GM18511 (cell line): ENCODE measurements around the gene ACTR3.

Experiments used
- ATAC-seq: cut with Tn5 transposase; IDR thresholded peaks from one replicate; pipeline ENCODE4 v1.9.1; 2021; ENCODE audit warnings: mild to moderate bottlenecking, moderate library complexity; ENCODE audit not compliant: unreplicated experiment

The ACTR3 gene

DNA sequence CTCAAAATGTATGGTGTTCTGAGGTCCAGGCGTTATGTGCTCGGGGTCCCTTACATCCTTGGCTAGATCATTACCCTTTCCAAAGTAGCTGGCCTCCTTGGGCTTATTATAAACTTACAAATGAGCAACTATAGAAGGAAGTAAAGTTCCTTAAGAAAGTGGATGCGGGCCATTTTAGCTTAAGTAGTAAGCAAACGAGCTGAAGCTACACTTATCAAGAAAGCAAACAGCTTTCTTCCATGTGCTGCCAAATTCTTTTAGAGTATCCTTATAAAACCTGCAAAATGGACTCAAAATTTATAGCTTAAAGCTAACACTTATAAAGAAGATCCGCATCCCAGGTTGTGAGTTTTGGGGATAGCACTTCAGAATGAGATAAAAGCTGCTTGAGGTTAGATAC is 75.3 kb downstream of the ACTR3 start:
- no peak for ATAC-seq

DNA sequence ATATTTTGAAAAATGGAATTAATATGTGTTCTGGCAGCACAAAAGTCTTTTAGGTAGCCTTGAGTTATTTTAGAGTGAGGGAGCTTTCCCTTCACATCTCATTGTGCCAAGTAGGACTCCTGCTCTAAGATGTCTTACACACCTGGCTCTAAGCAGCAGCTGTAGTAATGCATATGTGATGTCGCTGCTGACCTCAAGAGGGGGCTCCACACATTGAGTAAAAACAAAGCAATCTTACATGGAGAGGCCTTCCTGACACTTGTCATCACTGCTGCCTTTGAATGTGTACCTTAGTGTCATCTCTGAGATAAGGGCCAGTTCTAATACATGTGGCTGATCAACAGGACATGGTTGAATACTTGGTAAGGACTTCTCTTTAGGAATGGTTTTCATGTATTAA is 75.8 kb downstream of the ACTR3 start:
- peak; percentile 80 for ATAC-seq

DNA sequence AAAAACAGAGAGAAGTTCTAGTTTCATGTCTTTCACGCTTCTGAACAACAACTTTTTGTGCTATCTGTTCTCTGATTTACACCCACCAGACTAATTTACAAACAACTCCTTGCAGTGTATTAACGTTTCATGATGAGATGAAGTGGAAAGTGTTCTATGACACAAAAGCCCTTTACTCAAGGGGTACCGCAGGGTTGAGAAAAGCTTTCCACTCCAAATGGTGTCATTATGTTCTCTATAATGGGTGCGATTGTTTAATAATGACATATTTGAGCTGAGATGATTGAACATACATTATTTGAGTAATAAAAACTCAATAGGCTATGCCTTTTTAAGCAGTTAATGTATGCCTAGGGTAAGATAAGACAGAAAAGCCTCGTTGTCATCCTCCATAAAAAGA is 76.3 kb downstream of the ACTR3 start:
- no peak for ATAC-seq

DNA sequence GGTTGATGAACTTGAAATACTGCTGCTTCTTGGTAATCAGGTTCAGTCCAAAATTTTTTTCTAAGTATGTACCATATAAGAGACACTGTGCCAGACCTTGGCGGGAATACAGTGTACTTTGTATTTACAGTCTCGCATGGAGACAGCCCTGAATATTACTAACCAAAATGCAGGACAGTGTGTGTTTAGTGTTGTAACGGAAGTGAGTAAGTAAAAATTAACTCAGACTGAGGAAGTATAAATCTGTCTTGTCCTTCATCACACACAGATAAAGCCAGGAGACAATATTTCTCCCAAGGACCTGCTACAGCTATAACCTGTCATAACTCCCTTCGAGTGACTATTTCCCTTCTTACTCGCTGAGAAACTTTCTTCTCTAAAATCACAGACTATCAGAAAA is 76.9 kb downstream of the ACTR3 start:
- ATAC-seq = peak; percentile 37

DNA sequence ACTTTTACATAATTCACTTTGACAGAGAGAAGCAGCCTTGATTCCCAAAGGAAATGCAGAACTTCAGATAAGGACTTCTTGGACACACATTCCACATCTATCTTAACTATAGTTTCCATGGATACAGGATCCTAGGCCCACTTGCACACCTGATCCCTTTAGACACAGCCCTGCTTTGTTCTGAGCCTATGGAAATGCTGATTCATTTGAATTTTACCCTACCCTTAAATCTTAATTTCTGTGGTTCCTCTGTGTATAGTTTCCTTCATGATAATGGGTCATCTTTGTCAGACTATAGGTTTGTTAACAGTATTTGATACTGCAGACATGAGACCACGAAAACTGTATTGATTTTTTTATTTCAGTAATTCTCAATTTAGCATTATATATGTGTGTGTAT is 77.4 kb downstream of the ACTR3 start:
- ATAC-seq = no peak

DNA sequence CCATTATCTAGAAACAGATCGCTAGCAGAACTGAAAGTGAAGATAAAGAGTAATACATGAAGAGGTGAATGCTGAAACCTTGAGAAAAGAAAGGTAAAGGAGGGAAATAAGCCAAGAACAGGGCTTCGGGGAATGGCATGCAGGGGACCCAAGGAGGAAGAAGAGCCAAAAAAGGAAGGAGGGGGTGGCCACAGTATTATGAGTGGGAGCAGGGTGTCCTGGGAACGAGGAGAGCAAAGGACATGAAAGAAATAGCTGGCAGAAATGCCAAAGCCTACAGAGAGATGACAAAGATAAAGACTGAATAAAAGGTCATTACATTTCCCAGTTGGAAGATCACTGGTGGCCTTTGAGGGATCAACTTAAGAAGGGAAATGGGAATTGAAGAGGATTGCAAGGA is 82.9 kb downstream of the ACTR3 start:
- ATAC-seq = no peak

DNA sequence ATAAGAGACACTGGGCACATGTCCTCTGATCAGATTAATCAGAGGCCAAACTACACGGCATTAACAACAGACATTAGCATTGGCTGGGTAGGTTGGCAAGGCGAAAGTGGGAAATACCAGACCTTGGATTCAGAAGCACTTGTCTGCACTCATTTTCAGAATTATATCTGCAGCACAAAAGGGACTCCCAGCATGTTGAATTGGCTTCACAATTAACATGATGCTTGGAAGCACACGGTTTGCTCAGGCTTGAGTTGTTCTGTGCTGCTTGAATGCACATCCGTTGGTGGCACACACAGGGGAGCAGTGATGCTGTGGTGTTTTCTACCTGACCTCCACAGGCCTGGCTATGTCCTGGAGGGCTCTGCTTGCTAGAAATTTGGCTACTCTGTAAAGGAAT is 83.9 kb downstream of the ACTR3 start:
- no peak for ATAC-seq

DNA sequence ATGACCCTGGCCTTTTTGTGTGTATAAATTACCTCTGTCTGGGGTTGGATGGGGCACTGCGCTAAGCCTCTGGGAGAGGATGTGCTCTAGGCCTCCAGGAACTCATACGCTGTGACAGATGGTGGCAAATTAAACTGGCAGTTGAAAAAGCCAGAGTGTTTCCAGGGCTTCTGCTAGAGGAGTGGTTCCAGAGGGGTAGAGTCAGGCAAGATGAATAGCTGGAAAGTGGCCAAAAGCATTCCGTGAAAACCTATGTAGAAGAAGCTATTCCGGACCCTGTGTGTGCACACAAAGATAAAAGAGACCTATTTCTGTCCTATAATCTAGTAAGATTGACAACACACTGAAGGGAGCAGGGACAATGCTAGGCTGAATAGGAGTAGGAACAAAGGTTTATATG is 84.8 kb downstream of the ACTR3 start:
- no peak for ATAC-seq

DNA sequence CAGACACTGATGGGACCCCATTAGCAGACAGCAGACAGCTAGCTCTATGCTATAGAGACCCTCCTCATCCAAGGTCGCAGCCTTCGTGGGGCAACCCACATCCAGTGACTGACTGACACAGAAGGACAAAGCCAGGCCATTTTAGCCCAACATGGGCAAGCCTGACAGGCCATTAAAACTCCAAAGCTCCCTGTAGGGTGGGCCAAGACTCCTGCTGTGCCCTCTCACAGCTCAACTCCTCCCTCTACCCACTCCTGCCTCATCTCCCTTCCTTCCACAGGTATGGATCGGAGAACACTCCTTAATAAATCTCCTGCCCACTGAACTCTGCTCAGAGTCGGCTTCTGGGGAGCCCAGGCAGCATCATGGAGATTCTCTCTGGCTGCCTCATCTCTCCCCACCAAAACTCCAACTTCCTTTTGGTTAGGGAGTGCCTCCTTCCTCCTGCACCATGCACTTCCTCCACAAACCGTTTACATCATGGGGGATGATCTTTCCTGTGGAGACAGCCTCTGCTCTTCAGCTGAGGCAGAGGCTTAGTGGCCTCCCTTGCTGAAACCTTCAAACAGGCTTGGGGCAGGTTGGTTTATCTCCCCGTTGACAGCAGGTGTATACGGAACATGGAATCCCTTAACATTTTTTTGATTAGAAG is 86.5 kb downstream of the ACTR3 start:
- no peak for ATAC-seq

DNA sequence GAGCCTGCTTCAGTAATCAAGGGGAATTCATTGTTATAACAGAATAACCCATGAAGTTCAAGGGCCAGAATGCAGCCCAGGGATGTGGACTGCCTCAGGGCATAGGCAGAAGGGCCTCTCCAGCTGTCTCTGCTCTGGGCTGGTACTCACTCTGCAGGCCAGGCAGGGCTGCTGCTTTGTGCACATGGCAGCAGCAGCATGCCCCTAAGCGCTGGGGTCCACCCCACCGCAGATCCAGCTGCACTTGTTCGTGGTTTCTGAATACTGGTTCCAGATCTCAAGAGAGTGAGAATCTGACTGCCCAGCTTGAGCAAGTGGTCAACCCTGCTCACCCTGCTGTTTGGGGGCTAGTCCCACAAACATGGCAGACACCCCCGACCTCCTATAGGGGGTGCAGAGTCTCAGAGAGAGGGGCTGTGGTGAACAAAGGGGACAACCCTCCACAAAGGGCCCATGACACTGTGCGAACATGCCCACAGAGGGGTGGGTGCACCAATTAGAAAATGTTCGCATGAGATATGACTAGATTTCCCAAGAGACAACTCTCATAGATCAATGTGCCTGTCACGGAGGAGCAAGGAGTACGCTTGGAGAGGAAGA is 87.3 kb downstream of the ACTR3 start:
- no peak for ATAC-seq

DNA sequence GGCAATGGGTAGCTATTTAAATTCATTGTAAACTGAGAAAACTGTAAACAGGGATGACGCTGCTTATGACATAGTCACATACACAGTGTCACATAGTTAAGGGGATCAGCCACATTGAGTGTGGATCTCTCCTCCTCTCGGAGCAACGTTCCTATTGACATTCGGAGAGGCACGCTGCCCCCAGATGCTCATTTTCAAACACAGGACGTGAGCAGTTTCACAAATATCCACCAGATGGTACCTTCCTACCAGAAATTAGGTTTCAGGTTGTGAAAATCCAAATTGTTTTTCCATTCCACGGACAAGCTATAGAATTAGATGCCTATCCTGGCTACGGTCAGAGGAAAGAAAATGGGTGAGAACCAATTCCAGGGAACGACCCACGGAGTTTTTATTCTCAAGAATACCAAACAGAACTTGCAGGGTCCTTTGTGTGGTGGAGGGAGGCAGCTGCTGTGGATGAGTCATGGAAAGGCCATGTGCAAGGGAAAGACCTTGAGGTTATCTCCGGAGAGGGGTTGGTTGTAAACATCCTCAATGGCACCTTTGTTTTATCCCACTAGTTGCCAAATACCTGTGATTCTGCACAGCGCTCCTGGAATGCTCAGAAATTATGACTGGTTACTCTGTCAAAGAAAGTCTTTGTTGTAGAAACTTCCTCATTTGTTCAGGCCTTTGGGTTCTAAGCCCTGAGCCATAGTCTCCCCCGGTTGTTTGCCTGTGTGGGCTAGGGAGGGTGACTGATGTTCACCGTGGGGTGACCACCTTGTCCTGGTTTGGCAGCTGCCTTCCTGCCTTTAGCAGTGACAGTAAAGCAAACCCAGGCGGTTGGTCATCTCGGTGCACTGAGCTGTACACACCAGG is 88.0 kb downstream of the ACTR3 start:
- ATAC-seq = no peak

DNA sequence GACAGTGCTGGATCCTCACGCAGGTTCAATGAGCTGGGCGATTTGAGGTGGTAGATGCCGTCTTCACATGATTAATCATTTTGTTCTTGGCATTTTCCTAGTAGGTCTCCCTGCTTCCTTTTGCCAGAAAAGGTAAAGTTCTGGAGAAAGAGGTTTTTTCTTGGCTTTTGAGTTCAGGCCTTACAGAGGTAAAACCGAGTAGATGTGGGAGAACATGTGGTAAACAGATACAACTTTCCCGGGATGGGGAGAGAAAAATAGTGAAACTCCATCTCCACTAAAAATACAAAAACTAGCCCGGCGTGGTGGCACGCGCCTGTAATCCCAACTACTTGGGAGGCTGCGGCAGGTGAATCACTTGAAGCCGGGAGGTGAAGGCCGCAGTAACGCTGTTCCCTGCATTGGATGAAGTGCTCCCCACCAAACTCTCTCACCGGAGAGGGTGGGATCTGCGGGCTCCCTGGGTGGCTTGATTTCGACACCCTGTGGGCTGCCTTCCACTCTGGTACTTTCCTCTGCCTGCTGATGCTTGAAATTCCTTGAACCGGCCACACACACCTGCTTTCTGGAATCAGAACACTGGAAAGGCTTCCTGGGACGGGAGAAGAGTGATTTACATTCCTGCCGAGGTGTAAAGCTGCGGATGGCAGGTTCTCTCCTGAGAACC is 88.8 kb downstream of the ACTR3 start:
- ATAC-seq = no peak

DNA sequence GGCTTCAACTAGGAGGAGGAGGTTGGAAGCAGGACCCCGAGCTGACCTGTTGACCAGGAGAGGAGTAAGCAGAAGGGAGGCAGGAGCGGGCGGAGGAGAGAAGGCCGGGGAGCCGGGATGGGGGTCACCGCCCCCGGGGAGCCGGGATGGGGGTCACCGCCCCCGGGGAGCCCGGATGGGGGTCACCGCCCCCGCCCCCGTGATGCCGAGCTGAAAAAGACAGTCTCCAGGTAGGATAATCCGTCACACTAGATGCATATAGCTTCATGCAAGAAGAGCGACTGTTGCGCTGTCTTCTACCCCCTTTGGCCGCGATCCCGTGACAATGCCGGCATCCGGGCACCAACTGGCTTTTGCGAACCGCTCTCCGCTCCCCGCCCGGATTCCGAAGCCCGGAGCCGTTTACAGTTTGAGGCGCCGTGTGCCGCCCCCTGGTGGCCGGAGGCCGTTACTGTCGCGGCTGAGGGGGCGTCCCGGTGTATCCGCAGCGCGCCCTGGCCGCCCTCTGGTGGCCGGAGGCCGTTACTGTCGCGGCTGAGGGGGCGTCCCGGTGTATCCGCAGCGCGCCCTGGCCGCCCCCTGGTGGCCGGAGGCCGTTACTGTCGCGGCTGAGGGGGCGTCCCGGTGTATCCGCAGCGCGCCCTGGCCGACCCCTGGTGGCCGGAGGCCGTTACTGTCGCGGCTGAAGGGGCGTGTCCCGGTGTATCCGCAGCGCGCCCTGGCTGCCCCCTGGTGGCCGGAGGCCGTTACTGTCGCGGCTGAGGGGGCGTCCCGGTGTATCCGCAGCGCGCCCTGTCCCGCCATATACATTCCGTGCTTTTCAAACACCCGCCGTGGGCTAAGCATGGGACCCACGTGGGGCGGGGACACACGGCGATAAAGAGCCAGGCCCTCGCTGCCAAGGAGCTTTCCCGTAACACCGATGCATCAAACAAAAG is 89.6 kb downstream of the ACTR3 start:
- peak; percentile 38 for ATAC-seq

DNA sequence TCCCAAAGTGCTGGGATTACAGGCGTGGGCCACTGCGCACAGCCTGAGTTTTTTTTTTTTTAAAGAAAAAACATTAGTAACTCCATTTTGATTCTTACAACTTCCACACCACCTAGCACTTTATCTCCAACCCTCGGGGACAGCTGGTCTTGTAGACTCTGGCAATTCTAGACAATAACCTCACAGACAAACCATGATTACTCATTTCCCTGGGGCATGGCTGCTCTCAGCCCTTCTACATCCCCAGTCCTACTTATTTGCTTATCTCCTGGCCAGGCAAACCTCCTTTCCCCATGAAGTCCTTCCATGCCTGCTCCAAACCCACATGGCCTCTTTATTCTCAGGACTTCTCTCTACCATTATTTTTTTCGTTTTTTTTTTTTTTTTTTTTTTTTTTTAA is 91.1 kb downstream of the ACTR3 start:
- no peak for ATAC-seq

DNA sequence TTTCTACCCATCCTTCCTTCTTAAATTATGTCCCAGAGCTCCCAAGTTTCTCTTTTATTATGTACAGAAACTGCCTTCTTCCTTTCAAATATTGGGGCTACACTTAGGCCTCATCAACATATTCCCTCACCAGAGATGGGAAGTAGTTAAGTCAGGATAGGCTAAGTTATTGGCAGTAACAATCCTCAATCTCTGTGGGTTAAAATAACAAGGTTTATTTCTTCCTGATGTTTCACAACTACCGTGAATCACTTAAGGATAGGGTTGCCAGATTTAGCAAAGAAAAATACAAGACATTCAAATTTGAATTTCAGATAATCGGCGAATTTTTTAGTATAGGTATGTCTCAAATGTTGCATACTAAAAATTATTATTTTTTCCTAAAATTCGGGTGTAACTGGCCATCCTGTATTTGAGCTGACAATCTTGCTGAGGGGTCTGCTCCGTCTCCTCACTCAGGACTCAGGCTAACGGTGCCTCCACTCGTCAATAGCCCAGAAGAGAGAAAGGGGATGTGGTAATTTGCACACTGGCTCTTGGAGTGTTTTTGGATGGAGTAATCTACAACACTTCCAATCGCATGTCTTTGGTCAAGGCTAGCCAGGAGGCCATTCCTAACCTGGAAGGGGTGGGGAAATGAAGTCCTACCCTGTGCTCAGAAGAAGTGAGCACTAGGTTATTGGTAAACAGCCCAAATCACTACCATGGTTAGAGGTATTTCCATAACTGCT is 91.7 kb downstream of the ACTR3 start:
- no peak for ATAC-seq

DNA sequence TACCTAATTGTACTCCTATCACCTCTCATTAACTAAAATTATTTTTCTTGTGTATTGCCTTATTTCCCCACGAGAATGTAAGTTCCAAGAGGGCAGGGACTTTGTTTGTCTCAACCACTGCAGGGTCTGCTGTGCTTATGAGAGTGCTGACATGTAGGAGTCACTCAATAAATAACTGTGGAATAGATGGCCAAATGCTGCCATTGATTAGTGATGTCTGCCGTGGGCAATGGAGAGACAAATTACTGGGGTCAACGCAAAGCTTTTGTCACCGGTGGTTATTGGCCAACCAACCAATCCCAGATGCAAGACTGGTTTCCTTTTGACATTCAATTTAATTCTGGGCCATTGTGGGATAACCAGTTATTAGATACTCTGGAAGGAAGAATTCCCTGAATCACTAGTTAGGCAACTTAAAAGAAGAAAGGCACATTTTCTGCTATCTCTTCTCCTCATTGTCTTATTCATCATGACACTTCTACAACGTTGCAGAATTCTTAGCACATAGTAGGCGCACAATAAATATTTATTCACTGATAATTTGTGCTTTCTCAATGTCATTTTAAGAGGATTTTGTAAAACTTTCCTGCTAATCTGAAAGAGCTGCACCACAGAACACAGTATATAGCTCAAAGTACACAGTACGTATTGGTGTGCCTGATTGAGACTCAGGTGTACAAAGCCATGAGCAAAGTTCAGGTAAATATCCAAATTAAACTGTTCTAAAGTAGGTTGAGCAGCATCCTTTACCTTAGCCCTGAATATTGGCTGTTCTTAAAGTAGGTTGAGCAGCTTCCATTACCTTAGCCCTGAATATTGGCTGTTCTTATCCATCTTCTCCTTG is 95.9 kb downstream of the ACTR3 start:
- no peak for ATAC-seq

DNA sequence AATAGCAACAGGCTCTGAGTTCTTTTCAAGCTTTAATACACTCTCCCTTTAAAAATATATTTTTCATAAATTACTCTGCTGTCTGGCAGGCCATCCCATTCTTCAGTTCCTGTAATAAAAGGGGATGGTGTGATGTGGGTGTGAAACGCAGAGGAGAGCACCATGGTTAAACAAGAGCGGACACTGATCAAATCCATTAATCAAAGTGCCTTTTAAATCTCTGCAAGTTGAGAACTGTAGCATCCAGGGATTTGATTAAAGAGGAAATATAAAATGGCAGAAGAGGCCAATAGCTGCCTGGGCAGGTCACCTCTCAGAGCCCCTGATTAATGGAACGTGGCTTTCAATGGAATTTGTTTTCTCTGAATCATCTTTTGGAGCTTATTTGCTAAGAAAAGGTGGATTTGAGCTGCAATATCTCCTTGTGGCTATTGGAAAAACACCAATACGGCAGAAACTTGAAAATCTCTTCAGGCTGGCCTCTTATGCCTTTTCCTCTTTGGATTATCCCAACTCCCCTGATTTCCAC is 96.9 kb downstream of the ACTR3 start:
- ATAC-seq = no peak

DNA sequence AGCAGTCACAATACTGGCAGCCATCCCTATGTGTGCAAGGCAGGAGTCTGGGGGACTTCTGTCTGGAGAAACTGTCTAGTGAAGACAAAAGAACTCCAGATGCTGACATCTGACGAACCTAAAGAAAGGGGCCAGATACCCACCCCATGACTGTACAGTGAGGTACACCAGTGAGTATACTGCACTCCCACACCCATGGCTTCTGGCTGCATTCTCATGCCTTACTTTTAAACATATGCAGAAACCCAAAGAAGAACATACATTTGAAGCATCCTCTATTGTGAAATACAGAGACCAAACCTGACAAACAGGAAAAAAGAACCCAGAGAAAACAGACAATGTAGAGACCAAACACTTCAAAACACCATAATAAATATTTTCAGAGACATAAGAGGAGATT is 102.2 kb downstream of the ACTR3 start:
- no peak for ATAC-seq
